ENCODE data around the gene PCCA.

- no peak for TF ChIP-seq CTCF (IDR thresholded peaks at IDR 0.05)
- no peak for TF ChIP-seq POLR2A (IDR thresholded peaks at IDR 0.05)
Observed at GRCh38 chr13:100525453-100526317, 436.8 kb downstream of the PCCA start.
